Suprapubic skin (tissue), 4 donors: ENCODE measurements around the gene TRIAP1. TPM values are rescaled to one million over a fixed set of nuclear protein-coding genes. Genes with fewer than 3 reads are reported as not detected.

Experiments used
- DNase-seq, 2 donors: peaks; one replicate each; pipeline ENCODE4 v3.0.0-alpha.2; 2019; ENCODE audit warnings: low spot score in 2 of 2
- H3K27ac ChIP-seq: fragments of 200-600 bp; sonication (generic); one replicate; pipeline ENCODE4 v1.5.1; 2019
- H3K27me3 ChIP-seq: fragments of 200-600 bp; sonication (generic); one replicate; pipeline ENCODE4 v1.5.1; 2019
- H3K36me3 ChIP-seq: fragments of 200-600 bp; sonication (generic); one replicate; pipeline ENCODE4 v1.5.1; 2019
- H3K4me1 ChIP-seq: fragments of 200-600 bp; sonication (generic); one replicate; pipeline ENCODE4 v1.5.1; 2019
- H3K4me3 ChIP-seq: fragments of 200-600 bp; sonication (generic); one replicate; pipeline ENCODE4 v1.5.1; 2019; ENCODE audit warnings: mild to moderate bottlenecking
- H3K9me3 ChIP-seq: fragments of 200-600 bp; sonication (generic); one replicate; pipeline ENCODE4 v1.5.1; 2019
- CTCF ChIP-seq, 2 donors: fragments of 200-600 bp in 1 of 2; fragments of 450-650 bp in 1 of 2; sonication (generic) in 1 of 2; IDR thresholded peaks; one replicate each; pipeline ENCODE4 v1.5.1; 2016 to 2019; ENCODE audit warnings: antibody characterized with exemption in 2 of 2, mild to moderate bottlenecking in 1 of 2, moderate library complexity in 1 of 2
- EP300 ChIP-seq: sonication (generic); formaldehyde crosslinking; IDR thresholded peaks from one replicate; pipeline ENCODE4 v1.6.1; 2017; ENCODE audit warnings: antibody characterized with exemption
- POLR2A ChIP-seq, 2 donors: fragments of 450-650 bp; IDR thresholded peaks; one replicate each; pipeline ENCODE4 v1.6.1; 2017; ENCODE audit warnings: antibody characterized with exemption in 2 of 2, mild to moderate bottlenecking in 2 of 2, moderate library complexity in 2 of 2
- POLR2AphosphoS5 ChIP-seq, 3 donors: sonication (generic); formaldehyde crosslinking; IDR thresholded peaks; one replicate each; pipeline ENCODE4 v1.6.1; 2017; ENCODE audit warnings: antibody characterized with exemption in 3 of 3
- WGBS: methylation state at CpG from one replicate; pipeline ENCODE4 v1.1.5; 2018; 5-methylcytosine and 5-hydroxymethylcytosine counted together
- total RNA-seq, 4 donors: library from RNA; depleted of rRNA; stranded (reverse); fragments of >200 nt; gene quantifications; one replicate each; pipeline ENCODE4 v1.1.0, GENCODE V29; 2016

The TRIAP1 gene
- total RNA-seq, 4 donors from 2014 or later = 9.7 to 22.9 (median 17.4) TPM

- no peak overlapping the region for H3K27ac ChIP-seq
- H3K27me3 ChIP-seq = no peaks in the 10 kb centered on the region
- no peak overlapping the region for H3K4me3 ChIP-seq
- DNase-seq = no peak
- no peaks in the 10 kb centered on the region for H3K9me3 ChIP-seq
- H3K4me1 ChIP-seq = no peaks in the 10 kb centered on the region
- WGBS = 33% methylated on average over 1 of the region's 1 CpG
- H3K36me3 ChIP-seq = no peaks in the 10 kb centered on the region
- TF ChIP-seq EP300 = no peak
- no peak for TF ChIP-seq POLR2AphosphoS5 (IDR thresholded peaks at IDR 0.05)
- TF ChIP-seq POLR2A (IDR thresholded peaks at IDR 0.05) = no peak
- no peak for TF ChIP-seq CTCF (IDR thresholded peaks at IDR 0.05)
These were observed 41.9 kb downstream of the TRIAP1 start for GRCh38 chr12:120404271-120404670.

- no peaks in the 10 kb centered on the region for H3K4me1 ChIP-seq
- 64% methylated on average over 3 of the region's 3 CpGs for WGBS
- no peak for DNase-seq
- no peak for TF ChIP-seq POLR2AphosphoS5 (IDR thresholded peaks at IDR 0.05)
- no peak for TF ChIP-seq POLR2A (IDR thresholded peaks at IDR 0.05)
- TF ChIP-seq CTCF (IDR thresholded peaks at IDR 0.05) = no peak
- TF ChIP-seq EP300 = no peak
- no peaks in the 10 kb centered on the region for H3K36me3 ChIP-seq
- H3K27ac ChIP-seq = no peak overlapping the region
- no peak overlapping the region for H3K4me3 ChIP-seq
- H3K27me3 ChIP-seq = no peaks in the 10 kb centered on the region
- no peaks in the 10 kb centered on the region for H3K9me3 ChIP-seq
These were observed 42.3 kb downstream of the TRIAP1 start for GRCh38 chr12:120403869-120404268.

GRCh38 chr12:120402217-120402616 lies 44.0 kb downstream of the TRIAP1 start:
- H3K27ac ChIP-seq = no peak overlapping the region
- peaks cover 6% of the 10 kb centered on the region for H3K27me3 ChIP-seq
- DNase-seq = no peak
- no peaks in the 10 kb centered on the region for H3K36me3 ChIP-seq
- H3K4me1 ChIP-seq = no peaks in the 10 kb centered on the region
- H3K4me3 ChIP-seq = no peak overlapping the region
- 45% methylated on average over 12 of the region's 13 CpGs for WGBS
- no peaks in the 10 kb centered on the region for H3K9me3 ChIP-seq
- TF ChIP-seq POLR2AphosphoS5 (IDR thresholded peaks at IDR 0.05) (no peak), CTCF (IDR thresholded peaks at IDR 0.05) (no peak), EP300 (no peak), POLR2A (IDR thresholded peaks at IDR 0.05) (no peak)

- TF ChIP-seq POLR2AphosphoS5 (IDR thresholded peaks at IDR 0.05) (no peak), POLR2A (IDR thresholded peaks at IDR 0.05) (no peak), EP300 (no peak), CTCF (IDR thresholded peaks at IDR 0.05) (no peak)
- whole genome bisulfite sequencing = 78% methylated on average over 5 of the region's 5 CpGs
These were observed 46.7 kb downstream of the TRIAP1 start for GRCh38 chr12:120399531-120399930.

GRCh38 chr12:120397824-120398540 lies 48.2 kb downstream of the TRIAP1 start:
- H3K4me1 ChIP-seq = no peaks in the 10 kb centered on the region
- H3K9me3 ChIP-seq = no peaks in the 10 kb centered on the region
- 64% methylated on average over 33 of the region's 33 CpGs for WGBS
- no peak overlapping the region for H3K27ac ChIP-seq
- peaks cover 30% of the 10 kb centered on the region for H3K27me3 ChIP-seq
- no peaks in the 10 kb centered on the region for H3K36me3 ChIP-seq
- no peak for TF ChIP-seq EP300
- no peak for TF ChIP-seq CTCF (IDR thresholded peaks at IDR 0.05)
- TF ChIP-seq POLR2A (IDR thresholded peaks at IDR 0.05) = no peak
- no peak for TF ChIP-seq POLR2AphosphoS5 (IDR thresholded peaks at IDR 0.05)
- no peak for DNase-seq
- H3K4me3 ChIP-seq = no peak overlapping the region

More at GRCh38 chr12:120399531-120399930, 46.7 kb downstream of the TRIAP1 start:
- Histone ChIP-seq H3K4me1 (no peaks in the 10 kb centered on the region), H3K36me3 (no peaks in the 10 kb centered on the region), H3K27ac (no peak overlapping the region), H3K4me3 (no peak overlapping the region), H3K9me3 (no peaks in the 10 kb centered on the region), H3K27me3 (peaks cover 24% of the 10 kb centered on the region)
- no peak for DNase-seq
